HL-60/S4 treated with phorbol 12-myristate 13-acetate at 8.2 ng/mL for 4 days and 3 days (cell line): ENCODE data around the gene PRKG2.

Source experiments
- in situ Hi-C: fragments of 300-500 bp; cut with MboI; formaldehyde crosslinking; loops from 2 replicates; pipeline ENCODE4 v1.15.0; 2022; ENCODE audit warnings: low sequenced_read_pairs

The PRKG2 gene

GRCh38 chr4:81218206-81218605 lies 3.2 kb upstream of the PRKG2 start:
- in situ Hi-C loops: no loop called here

GRCh38 chr4:81217779-81218178 lies 2.8 kb upstream of the PRKG2 start:
- in situ Hi-C loops: no loop called here

GRCh38 chr4:81215931-81216330 lies 909 bp upstream of the PRKG2 start:
- in situ Hi-C loops: no loop called here

GRCh38 chr4:81214144-81214880 lies 710 bp downstream of the PRKG2 start:
- in situ Hi-C loops: no loop called here

GRCh38 chr4:81213671-81214070 lies 1.4 kb downstream of the PRKG2 start:
- in situ Hi-C loops: no loop called here

GRCh38 chr4:81211956-81212355 lies 3.1 kb downstream of the PRKG2 start:
- in situ Hi-C loops: no loop called here

GRCh38 chr4:81207828-81208227 lies 7.2 kb downstream of the PRKG2 start:
- in situ Hi-C loops: no loop called here

GRCh38 chr4:81205302-81205701 lies 9.7 kb downstream of the PRKG2 start:
- in situ Hi-C loops: no loop called here

GRCh38 chr4:81204571-81204970 lies 10.5 kb downstream of the PRKG2 start:
- in situ Hi-C loops: no loop called here

GRCh38 chr4:81199831-81200230 lies 15.2 kb downstream of the PRKG2 start:
- in situ Hi-C loops: no loop called here

- in situ Hi-C loops: no loop called here
Observed at GRCh38 chr4:81198609-81199008, 16.4 kb downstream of the PRKG2 start.

GRCh38 chr4:81197864-81198524 lies 17.0 kb downstream of the PRKG2 start:
- in situ Hi-C loops: no loop called here

- in situ Hi-C loops: no loop called here
Observed at GRCh38 chr4:81196126-81196650, 18.8 kb downstream of the PRKG2 start.

- in situ Hi-C loops: no loop called here
Observed at GRCh38 chr4:81195475-81195874, 19.5 kb downstream of the PRKG2 start.

GRCh38 chr4:81194286-81194685 lies 20.7 kb downstream of the PRKG2 start:
- in situ Hi-C loops: no loop called here

GRCh38 chr4:81180916-81181315 lies 34.1 kb downstream of the PRKG2 start:
- in situ Hi-C loops: no loop called here

- in situ Hi-C loops: no loop called here
Observed at GRCh38 chr4:81179326-81179725, 35.7 kb downstream of the PRKG2 start.

GRCh38 chr4:81173213-81173612 lies 41.8 kb downstream of the PRKG2 start:
- in situ Hi-C loops: no loop called here

GRCh38 chr4:81166458-81167160 lies 48.4 kb downstream of the PRKG2 start:
- in situ Hi-C loops: no loop called here

GRCh38 chr4:81165861-81166430 lies 49.1 kb downstream of the PRKG2 start:
- in situ Hi-C loops: no loop called here

- in situ Hi-C loops: no loop called here
Observed at GRCh38 chr4:81164623-81165416, 50.2 kb downstream of the PRKG2 start.
